Liver (tissue), 9 donors: Measurements from ENCODE around the gene OBP2B. TPM values are rescaled to one million over a fixed set of nuclear protein-coding genes. Genes with fewer than 3 reads are reported as not detected.

Experiments used
- DNase-seq: peaks from one replicate; pipeline ENCODE4 v3.0.0-alpha.2; 2017; ENCODE audit warnings: low spot score
- H3K27ac ChIP-seq, 2 donors: one replicate each; pipeline ENCODE4 v1.7.0; 2013; ENCODE audit warnings: inconsistent platforms in 2 of 2, low read length in 2 of 2, control low read depth in 1 of 2, low read depth in 1 of 2, mild to moderate bottlenecking in 1 of 2
- H3K27me3 ChIP-seq, 4 donors: one replicate each; pipeline versions ENCODE4 v1.6.1 to v1.7.0; 2013; ENCODE audit warnings: low read length in 3 of 4, inconsistent platforms in 1 of 4, mild to moderate bottlenecking in 1 of 4, moderate library complexity in 1 of 4; ENCODE audit not compliant: control insufficient read depth in 4 of 4, insufficient read depth in 4 of 4
- H3K36me3 ChIP-seq, 4 donors: one replicate each; pipeline versions ENCODE4 v1.6.1 to v1.7.0; 2013; ENCODE audit warnings: low read length in 3 of 4, mild to moderate bottlenecking in 3 of 4, low read depth in 1 of 4, moderate library complexity in 1 of 4; ENCODE audit not compliant: control insufficient read depth in 4 of 4, insufficient read depth in 3 of 4
- H3K4me1 ChIP-seq, 4 donors: one replicate each; pipeline versions ENCODE4 v1.6.1 to v1.7.0; 2013; ENCODE audit warnings: low read length in 3 of 4, mild to moderate bottlenecking in 3 of 4, moderate library complexity in 1 of 4; ENCODE audit not compliant: control insufficient read depth in 4 of 4, insufficient read depth in 4 of 4
- H3K4me3 ChIP-seq, 3 donors: one replicate each; pipeline versions ENCODE4 v1.6.1 to v1.7.0; 2013; ENCODE audit warnings: low read length in 3 of 3, control low read depth in 1 of 3, low read depth in 1 of 3, mild to moderate bottlenecking in 1 of 3
- H3K9ac ChIP-seq, 2 donors: one replicate each; pipeline ENCODE4 v1.7.0; 2013; ENCODE audit warnings: low read length in 2 of 2, mild to moderate bottlenecking in 2 of 2, moderate library complexity in 2 of 2, control low read depth in 1 of 2, low read depth in 1 of 2
- H3K9me3 ChIP-seq, 4 donors: one replicate each; pipeline versions ENCODE4 v1.6.1 to v1.7.0; 2013; ENCODE audit warnings: low read length in 3 of 4; ENCODE audit not compliant: control insufficient read depth in 4 of 4
- GABPA ChIP-seq, 2 donors: IDR thresholded peaks in 1 of 2; conservative IDR thresholded peaks in 1 of 2; 2 replicates each; pipeline ENCODE4 v1.6.1; 2016; ENCODE audit warnings: antibody characterized with exemption in 2 of 2, mild to moderate bottlenecking in 1 of 2, moderate library complexity in 1 of 2
- HNF4A ChIP-seq, 2 donors: conservative IDR thresholded peaks; 2 replicates each; pipeline ENCODE4 v1.6.1; 2016; ENCODE audit warnings: antibody characterized with exemption in 2 of 2, mild to moderate bottlenecking in 2 of 2
- HNF4G ChIP-seq: IDR thresholded peaks from 2 replicates; pipeline ENCODE4 v1.6.1; 2016; ENCODE audit warnings: antibody characterized with exemption
- SP1 ChIP-seq: IDR thresholded peaks from 2 replicates; pipeline ENCODE4 v1.6.1; 2018; ENCODE audit warnings: antibody characterized with exemption, mild to moderate bottlenecking
- TAF1 ChIP-seq: conservative IDR thresholded peaks from 2 replicates; pipeline ENCODE4 v1.6.1; 2016; ENCODE audit warnings: antibody characterized with exemption, mild to moderate bottlenecking
- YY1 ChIP-seq: IDR thresholded peaks from 2 replicates; pipeline ENCODE4 v1.6.1; 2016; ENCODE audit warnings: antibody characterized with exemption, mild to moderate bottlenecking
- WGBS: extraction: QIAGEN DNeasy Blood & Tissue Kit; methylation state at CpG from one replicate; pipeline ENCODE4 v1.1.7; 2013; 5-methylcytosine and 5-hydroxymethylcytosine counted together
- polyA plus RNA-seq, 2 donors: library from polyadenylated mRNA; stranded (reverse) in 1 of 2; unstranded in 1 of 2; fragments of 200-250 nt in 1 of 2; fragments of >200 nt in 1 of 2; fragmentation: Nextera tagmentation in 1 of 2; extraction: Ambion mirVana in 1 of 2; gene quantifications; one replicate each; pipeline versions ENCODE4 v1.2.1 to v1.2.3, GENCODE V29; 2013 to 2015
- total RNA-seq, 2 donors: library from RNA; depleted of rRNA; stranded (reverse); fragments of >200 nt; gene quantifications; one replicate each; pipeline ENCODE4 v1.2.3, GENCODE V29; 2014
- TF ChIP-seq, protein P1 (sequence below): IDR thresholded peaks from 2 replicates; pipeline ENCODE4 v1.6.1; 2016; ENCODE audit warnings: antibody characterized with exemption
- TF ChIP-seq, protein P2 (sequence below): IDR thresholded peaks from 2 replicates; pipeline ENCODE4 v1.6.1; 2016; ENCODE audit warnings: antibody characterized with exemption
- TF ChIP-seq, protein P3 (sequence below): fragments of 150-350 bp; IDR thresholded peaks from 2 replicates; pipeline ENCODE4 v1.5.1; 2017; ENCODE audit warnings: improper control_type of control experiment, low read depth, low read length; ENCODE audit not compliant: missing input control
- donor health status: healthy.
- donor health status: healthy.
- donor health status: healthy.
- donor health status: healthy.
- donor health status: healthy.

Gene OBP2B
- total and polyA plus RNA-seq, 4 donors = not detected

DNA sequence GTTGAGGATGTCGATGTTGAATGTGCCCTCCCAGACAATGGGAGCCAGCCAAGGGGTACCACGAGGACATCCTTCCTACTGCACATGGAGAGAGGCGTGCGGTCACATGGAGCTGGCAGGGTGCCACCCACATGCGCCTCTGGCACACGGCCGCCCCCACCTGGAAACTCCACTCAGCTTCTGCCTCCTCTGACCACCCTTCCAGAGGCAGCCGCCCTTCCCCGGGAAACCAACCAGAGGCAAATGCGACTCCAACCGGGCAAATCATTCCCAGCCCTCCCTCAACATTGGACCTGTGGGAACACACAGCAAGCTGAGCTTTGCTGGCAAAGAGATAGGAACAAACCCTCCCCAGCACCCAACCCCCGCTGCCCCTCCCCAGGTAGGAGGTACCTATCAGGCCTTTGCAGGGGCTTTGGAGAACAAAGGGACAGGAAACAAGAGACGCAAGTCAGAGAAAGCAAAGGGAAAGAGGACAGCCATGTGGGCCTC is 48.5 kb upstream of the OBP2B start:
- Histone ChIP-seq H3K27me3 (no peaks in the 10 kb centered on the region), H3K9ac (no peak overlapping the region), H3K36me3 (no peaks in the 10 kb centered on the region), H3K4me1 (no peaks in the 10 kb centered on the region), H3K27ac (no peak overlapping the region), H3K9me3 (peaks cover 0 to 2% (median 0%) of the 10 kb centered on the region in 4 donors), H3K4me3 (no peak overlapping the region)
- WGBS = 53% methylated on average over 13 of the region's 13 CpGs
- no peak for DNase-seq
- no peak for TF ChIP-seq SP1

DNA sequence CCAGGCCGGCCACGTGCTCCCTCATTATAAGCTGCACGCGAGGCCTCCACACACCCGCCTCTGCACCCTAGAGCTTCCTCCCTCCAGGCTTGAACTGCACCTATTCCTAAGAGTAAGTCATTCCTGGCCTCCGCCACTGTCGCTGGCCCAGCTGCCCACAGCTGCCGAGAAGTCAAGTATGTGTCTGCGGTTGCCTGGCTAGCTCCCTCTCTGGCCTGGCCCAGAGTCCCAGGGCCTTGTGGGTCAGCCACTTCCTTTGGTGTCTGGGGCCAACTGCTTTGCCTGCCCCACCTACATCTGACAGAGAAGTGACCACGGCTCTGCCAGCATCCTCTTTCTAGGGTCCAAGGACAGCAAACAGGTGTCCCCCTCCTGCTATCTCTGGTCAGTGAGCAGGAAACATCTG is 47.6 kb upstream of the OBP2B start:
- no peaks in the 10 kb centered on the region for H3K36me3 ChIP-seq
- TF ChIP-seq, protein P1, sequence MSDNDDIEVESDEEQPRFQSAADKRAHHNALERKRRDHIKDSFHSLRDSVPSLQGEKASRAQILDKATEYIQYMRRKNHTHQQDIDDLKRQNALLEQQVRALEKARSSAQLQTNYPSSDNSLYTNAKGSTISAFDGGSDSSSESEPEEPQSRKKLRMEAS = no peak
- TF ChIP-seq, protein P2, sequence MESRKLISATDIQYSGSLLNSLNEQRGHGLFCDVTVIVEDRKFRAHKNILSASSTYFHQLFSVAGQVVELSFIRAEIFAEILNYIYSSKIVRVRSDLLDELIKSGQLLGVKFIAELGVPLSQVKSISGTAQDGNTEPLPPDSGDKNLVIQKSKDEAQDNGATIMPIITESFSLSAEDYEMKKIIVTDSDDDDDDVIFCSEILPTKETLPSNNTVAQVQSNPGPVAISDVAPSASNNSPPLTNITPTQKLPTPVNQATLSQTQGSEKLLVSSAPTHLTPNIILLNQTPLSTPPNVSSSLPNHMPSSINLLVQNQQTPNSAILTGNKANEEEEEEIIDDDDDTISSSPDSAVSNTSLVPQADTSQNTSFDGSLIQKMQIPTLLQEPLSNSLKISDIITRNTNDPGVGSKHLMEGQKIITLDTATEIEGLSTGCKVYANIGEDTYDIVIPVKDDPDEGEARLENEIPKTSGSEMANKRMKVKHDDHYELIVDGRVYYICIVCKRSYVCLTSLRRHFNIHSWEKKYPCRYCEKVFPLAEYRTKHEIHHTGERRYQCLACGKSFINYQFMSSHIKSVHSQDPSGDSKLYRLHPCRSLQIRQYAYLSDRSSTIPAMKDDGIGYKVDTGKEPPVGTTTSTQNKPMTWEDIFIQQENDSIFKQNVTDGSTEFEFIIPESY = no peak
- TF ChIP-seq HNF4A (conservative IDR thresholded peaks at IDR 0.05) (no peak), HNF4G (no peak), YY1 (no peak), SP1 (no peak)
- TF ChIP-seq, protein P3, sequence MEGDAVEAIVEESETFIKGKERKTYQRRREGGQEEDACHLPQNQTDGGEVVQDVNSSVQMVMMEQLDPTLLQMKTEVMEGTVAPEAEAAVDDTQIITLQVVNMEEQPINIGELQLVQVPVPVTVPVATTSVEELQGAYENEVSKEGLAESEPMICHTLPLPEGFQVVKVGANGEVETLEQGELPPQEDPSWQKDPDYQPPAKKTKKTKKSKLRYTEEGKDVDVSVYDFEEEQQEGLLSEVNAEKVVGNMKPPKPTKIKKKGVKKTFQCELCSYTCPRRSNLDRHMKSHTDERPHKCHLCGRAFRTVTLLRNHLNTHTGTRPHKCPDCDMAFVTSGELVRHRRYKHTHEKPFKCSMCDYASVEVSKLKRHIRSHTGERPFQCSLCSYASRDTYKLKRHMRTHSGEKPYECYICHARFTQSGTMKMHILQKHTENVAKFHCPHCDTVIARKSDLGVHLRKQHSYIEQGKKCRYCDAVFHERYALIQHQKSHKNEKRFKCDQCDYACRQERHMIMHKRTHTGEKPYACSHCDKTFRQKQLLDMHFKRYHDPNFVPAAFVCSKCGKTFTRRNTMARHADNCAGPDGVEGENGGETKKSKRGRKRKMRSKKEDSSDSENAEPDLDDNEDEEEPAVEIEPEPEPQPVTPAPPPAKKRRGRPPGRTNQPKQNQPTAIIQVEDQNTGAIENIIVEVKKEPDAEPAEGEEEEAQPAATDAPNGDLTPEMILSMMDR = no peak
- H3K4me1 ChIP-seq = no peaks in the 10 kb centered on the region
- H3K27me3 ChIP-seq = no peaks in the 10 kb centered on the region
- no peak overlapping the region for H3K9ac ChIP-seq
- H3K4me3 ChIP-seq = no peak overlapping the region
- WGBS = 91% methylated on average over 10 of the region's 10 CpGs
- DNase-seq = no peak
- H3K27ac ChIP-seq = no peak overlapping the region
- H3K9me3 ChIP-seq = peaks cover 0 to under 1% (median 0%) of the 10 kb centered on the region in 4 donors

DNA sequence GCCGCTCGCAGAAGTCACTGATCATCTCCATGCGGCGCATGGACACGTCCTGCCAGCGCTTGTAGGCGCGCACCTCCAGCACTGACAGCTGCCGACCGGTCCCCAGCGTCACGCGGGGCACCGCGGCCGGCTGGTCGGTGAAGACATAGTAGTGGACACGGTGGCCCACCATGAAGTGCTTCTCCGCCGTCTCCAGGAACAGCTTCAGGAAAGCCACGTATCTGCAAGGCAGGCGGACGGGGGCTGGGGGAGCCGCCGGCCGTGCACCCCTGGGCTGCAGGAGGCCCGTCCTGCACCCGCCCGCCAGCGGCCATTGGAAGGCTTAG is 47.0 kb upstream of the OBP2B start:
- H3K4me1 ChIP-seq = no peaks in the 10 kb centered on the region
- no peaks in the 10 kb centered on the region for H3K36me3 ChIP-seq
- H3K9me3 ChIP-seq = no peaks in the 10 kb centered on the region
- H3K9ac ChIP-seq = no peak overlapping the region
- no peak overlapping the region for H3K27ac ChIP-seq
- H3K27me3 ChIP-seq = no peaks in the 10 kb centered on the region
- WGBS = 97% methylated on average over 30 of the region's 30 CpGs
- H3K4me3 ChIP-seq = no peak overlapping the region
- DNase-seq = no peak
- TF ChIP-seq, protein P3 = no peak
- TF ChIP-seq GABPA (IDR thresholded peaks at IDR 0.05 in 1 of 2, conservative IDR thresholded peaks at IDR 0.05 in 1 of 2) (no peak), TAF1 (no peak), SP1 (no peak)
